Neural progenitor cell (in vitro differentiated cells): ENCODE measurements around the gene KCTD18. TPM values are rescaled to one million over a fixed set of nuclear protein-coding genes. Genes with fewer than 3 reads are reported as not detected.

Experiments used
- DNase-seq: peaks from one replicate; pipeline ENCODE4 v3.0.0-alpha.2; 2016; ENCODE audit warnings: low spot score
- H2AFZ ChIP-seq: fragments of 200-600 bp; sonication (generic); replicated peaks from 2 replicates; pipeline ENCODE4 v1.6.1; 2016; ENCODE audit warnings: antibody characterized with exemption
- H3F3A ChIP-seq: fragments of 200-600 bp; sonication (generic); 2 replicates; pipeline ENCODE4 v1.6.1; 2016; ENCODE audit warnings: antibody characterized with exemption, low read depth
- H3K27ac ChIP-seq: fragments of 200-600 bp; sonication (generic); 2 replicates; pipeline ENCODE4 v1.5.1; 2016; ENCODE audit warnings: mild to moderate bottlenecking
- H3K27me3 ChIP-seq: fragments of 200-600 bp; sonication (generic); 2 replicates; pipeline ENCODE4 v1.6.1; 2016; ENCODE audit warnings: mild to moderate bottlenecking, moderate library complexity
- H3K36me3 ChIP-seq: fragments of 200-600 bp; sonication (generic); 2 replicates; pipeline ENCODE4 v1.5.1; 2016
- H3K4me1 ChIP-seq: fragments of 200-600 bp; sonication (generic); 2 replicates; pipeline ENCODE4 v1.6.1; 2016; ENCODE audit warnings: mixed run types
- H3K4me2 ChIP-seq: fragments of 200-600 bp; sonication (generic); 2 replicates; pipeline ENCODE4 v1.6.1; 2016
- H3K4me3 ChIP-seq: fragments of 200-600 bp; sonication (generic); 2 replicates; pipeline ENCODE4 v1.5.1; 2016
- H3K79me2 ChIP-seq: fragments of 200-600 bp; sonication (generic); 2 replicates; pipeline ENCODE4 v1.6.1; 2016; ENCODE audit warnings: low read depth
- H3K9ac ChIP-seq: fragments of 200-600 bp; sonication (generic); 2 replicates; pipeline ENCODE4 v1.6.1; 2016
- H3K9me3 ChIP-seq: fragments of 200-600 bp; sonication (generic); 2 replicates; pipeline ENCODE4 v1.5.1; 2016; ENCODE audit warnings: low read depth
- H4K20me1 ChIP-seq: fragments of 200-600 bp; sonication (generic); 2 replicates; pipeline ENCODE4 v1.6.1; 2016; ENCODE audit warnings: low read depth
- H3K27ac Mint-ChIP-seq: 3 replicates; pipeline ENCODE4 v1.8.0; 2021; ENCODE audit warnings: mixed read lengths
- H3K27me3 Mint-ChIP-seq: 2 replicates; pipeline ENCODE4 v1.8.0; 2022; ENCODE audit warnings: low read depth, mild to moderate bottlenecking, inconsistent platforms, moderate library complexity, mixed read lengths; ENCODE audit not compliant: insufficient read depth
- H3K36me3 Mint-ChIP-seq: 3 replicates; pipeline ENCODE4 v1.8.0; 2021; ENCODE audit warnings: mixed read lengths
- H3K4me1 Mint-ChIP-seq: 3 replicates; pipeline ENCODE4 v1.8.0; 2021; ENCODE audit warnings: mixed read lengths
- H3K4me3 Mint-ChIP-seq: 3 replicates; pipeline ENCODE4 v1.8.0; 2021; ENCODE audit warnings: mild to moderate bottlenecking, moderate library complexity, mixed read lengths
- H3K9me3 Mint-ChIP-seq: 3 replicates; pipeline ENCODE4 v1.8.0; 2020; ENCODE audit warnings: mixed read lengths
- CTCF ChIP-seq: fragments of 200-600 bp; sonication (generic); IDR thresholded peaks from 2 replicates; pipeline ENCODE4 v1.5.1; 2017; ENCODE audit warnings: antibody characterized with exemption, mild to moderate bottlenecking
- EZH2 ChIP-seq: fragments of 200-600 bp; sonication (generic); IDR thresholded peaks from 2 replicates; pipeline ENCODE4 v1.6.1; 2017; ENCODE audit warnings: antibody characterized with exemption, mild to moderate bottlenecking, moderate library complexity
- EZH2phosphoT487 ChIP-seq: fragments of 200-600 bp; sonication (generic); IDR thresholded peaks from 2 replicates; pipeline ENCODE4 v1.6.1; 2017; ENCODE audit warnings: antibody characterized with exemption
- total RNA-seq: library from RNA; depleted of rRNA; stranded (reverse); fragments of >200 nt; gene quantifications from 2 replicates; pipeline ENCODE4 v1.2.3, GENCODE V29; 2015; ENCODE audit warnings: low replicate concordance

KCTD18 gene
- total RNA-seq, 1 donor from 2014 or later: 15.0 TPM

- H3K27me3 Mint-ChIP-seq: no peaks in the 10 kb centered on the region
- Histone ChIP-seq H4K20me1 (no peaks in the 10 kb centered on the region), H3F3A (no peaks in the 10 kb centered on the region), H3K27me3 (no peaks in the 10 kb centered on the region), H3K4me3 (no peak overlapping the region), H2AFZ (no peak overlapping the region), H3K4me1 (peaks cover 4% of the 10 kb centered on the region), H3K79me2 (no peaks in the 10 kb centered on the region), H3K9me3 (no peaks in the 10 kb centered on the region), H3K36me3 (no peaks in the 10 kb centered on the region), H3K4me2 (no peak overlapping the region), H3K27ac (no peak overlapping the region), H3K9ac (no peak overlapping the region)
- no peaks in the 10 kb centered on the region for H3K9me3 Mint-ChIP-seq
- no peak overlapping the region for H3K4me3 Mint-ChIP-seq
- TF ChIP-seq CTCF (no peak), EZH2phosphoT487 (no peak), EZH2 (no peak)
- DNase-seq: no peak
- no peaks in the 10 kb centered on the region for H3K4me1 Mint-ChIP-seq
- H3K27ac Mint-ChIP-seq: no peak overlapping the region
- H3K36me3 Mint-ChIP-seq: peaks cover 10% of the 10 kb centered on the region
Observed at GRCh38 chr2:200444530-200444929, 65.3 kb downstream of the KCTD18 start.

DNA sequence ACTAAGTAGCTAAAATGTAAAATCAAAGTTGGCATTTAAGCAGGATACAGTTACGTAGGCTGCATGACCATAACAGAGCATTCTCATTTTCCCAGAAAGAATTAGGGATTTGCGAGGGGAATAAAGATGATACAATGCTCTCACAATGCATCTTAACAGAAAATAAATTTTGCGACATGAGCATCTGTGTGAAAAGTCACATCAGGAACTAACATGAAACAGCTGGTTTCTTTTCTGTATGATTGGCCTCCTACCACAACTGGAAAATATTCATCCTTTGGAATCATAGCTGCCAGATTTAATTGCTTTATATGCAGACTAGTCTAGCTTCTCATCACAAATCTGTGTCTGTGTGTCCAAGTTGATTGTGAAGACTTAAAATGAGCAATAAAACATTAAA, 66.0 kb downstream of the KCTD18 start:
- Histone ChIP-seq H3K9ac (no peak overlapping the region), H3K27ac (no peak overlapping the region), H3K9me3 (no peaks in the 10 kb centered on the region), H3K4me1 (peaks cover 4% of the 10 kb centered on the region), H3K79me2 (no peaks in the 10 kb centered on the region), H3K4me2 (no peak overlapping the region), H2AFZ (no peak overlapping the region), H3K4me3 (no peak overlapping the region), H3K27me3 (no peaks in the 10 kb centered on the region), H3F3A (no peaks in the 10 kb centered on the region), H4K20me1 (no peaks in the 10 kb centered on the region), H3K36me3 (no peaks in the 10 kb centered on the region)
- H3K4me1 Mint-ChIP-seq: no peaks in the 10 kb centered on the region
- no peak overlapping the region for H3K27ac Mint-ChIP-seq
- no peaks in the 10 kb centered on the region for H3K9me3 Mint-ChIP-seq
- peaks cover 13% of the 10 kb centered on the region for H3K36me3 Mint-ChIP-seq
- no peak for DNase-seq
- no peaks in the 10 kb centered on the region for H3K27me3 Mint-ChIP-seq
- no peak overlapping the region for H3K4me3 Mint-ChIP-seq
- TF ChIP-seq EZH2phosphoT487 (no peak), CTCF (no peak), EZH2 (no peak)

GRCh38 chr2:200443376-200443775, 66.5 kb downstream of the KCTD18 start:
- no peaks in the 10 kb centered on the region for H3F3A ChIP-seq
- no peaks in the 10 kb centered on the region for H3K9me3 ChIP-seq
- H3K27ac ChIP-seq: no peak overlapping the region
- H3K79me2 ChIP-seq: no peaks in the 10 kb centered on the region
- H3K4me1 ChIP-seq: peaks cover 4% of the 10 kb centered on the region
- DNase-seq: no peak
- H3K36me3 ChIP-seq: no peaks in the 10 kb centered on the region
- no peak overlapping the region for H3K4me3 ChIP-seq
- no peak overlapping the region for H3K4me2 ChIP-seq
- no peaks in the 10 kb centered on the region for H4K20me1 ChIP-seq
- H3K9ac ChIP-seq: no peak overlapping the region
- TF ChIP-seq EZH2 (no peak), CTCF (no peak), EZH2phosphoT487 (no peak)
- Mint-ChIP-seq H3K4me1 (no peaks in the 10 kb centered on the region), H3K4me3 (no peak overlapping the region), H3K27ac (no peak overlapping the region), H3K36me3 (peaks cover 14% of the 10 kb centered on the region), H3K27me3 (no peaks in the 10 kb centered on the region), H3K9me3 (no peaks in the 10 kb centered on the region)
- no peaks in the 10 kb centered on the region for H3K27me3 ChIP-seq
- no peak overlapping the region for H2AFZ ChIP-seq

GRCh38 chr2:200442471-200442870, 67.4 kb downstream of the KCTD18 start:
- peaks cover 20% of the 10 kb centered on the region for H3K36me3 Mint-ChIP-seq

More at GRCh38 chr2:200442471-200442870, 67.4 kb downstream of the KCTD18 start:
- Histone ChIP-seq H3K79me2 (no peaks in the 10 kb centered on the region), H4K20me1 (no peaks in the 10 kb centered on the region), H3K9ac (no peak overlapping the region), H3K27me3 (no peaks in the 10 kb centered on the region), H2AFZ (no peak overlapping the region), H3K9me3 (no peaks in the 10 kb centered on the region), H3K4me3 (no peak overlapping the region), H3K4me2 (no peak overlapping the region), H3F3A (no peaks in the 10 kb centered on the region), H3K4me1 (peaks cover 4% of the 10 kb centered on the region), H3K36me3 (no peaks in the 10 kb centered on the region), H3K27ac (no peak overlapping the region)
- H3K4me1 Mint-ChIP-seq: no peaks in the 10 kb centered on the region
- no peaks in the 10 kb centered on the region for H3K9me3 Mint-ChIP-seq
- no peak overlapping the region for H3K27ac Mint-ChIP-seq
- TF ChIP-seq EZH2 (no peak), CTCF (no peak), EZH2phosphoT487 (no peak)
- H3K27me3 Mint-ChIP-seq: no peaks in the 10 kb centered on the region
- no peak overlapping the region for H3K4me3 Mint-ChIP-seq
- no peak for DNase-seq
